GM12801 (cell line): Measurements from ENCODE around the gene SORCS2.

ENCODE experiments used
- TF ChIP-seq, protein P1 (sequence below): IDR thresholded peaks from one replicate; pipeline ENCODE4 v1.5.1; 2011; ENCODE audit warnings: control low read depth; ENCODE audit not compliant: insufficient read length; ENCODE audit errors: extremely low read depth

SORCS2 gene

DNA sequence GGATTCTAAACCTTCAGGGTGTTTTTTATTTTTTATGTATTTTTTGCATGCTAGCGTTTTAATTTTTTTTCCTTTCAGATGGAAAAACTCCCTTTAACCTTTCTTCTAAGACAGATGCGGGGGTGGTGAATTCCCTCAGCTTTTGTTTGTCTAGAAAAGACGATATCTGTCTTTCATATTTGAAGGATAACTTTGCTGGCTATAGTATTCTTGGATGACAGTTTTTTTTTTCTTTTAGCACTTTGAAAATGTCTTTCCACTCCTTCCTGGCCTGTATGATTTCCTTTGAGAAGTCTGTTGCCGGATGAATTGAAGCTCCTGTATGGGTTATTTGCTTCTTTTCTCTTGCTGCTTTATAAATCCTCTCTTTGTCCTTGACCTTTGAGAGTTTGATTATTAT lies 215.8 kb downstream of the SORCS2 start:
- TF ChIP-seq, protein P1, sequence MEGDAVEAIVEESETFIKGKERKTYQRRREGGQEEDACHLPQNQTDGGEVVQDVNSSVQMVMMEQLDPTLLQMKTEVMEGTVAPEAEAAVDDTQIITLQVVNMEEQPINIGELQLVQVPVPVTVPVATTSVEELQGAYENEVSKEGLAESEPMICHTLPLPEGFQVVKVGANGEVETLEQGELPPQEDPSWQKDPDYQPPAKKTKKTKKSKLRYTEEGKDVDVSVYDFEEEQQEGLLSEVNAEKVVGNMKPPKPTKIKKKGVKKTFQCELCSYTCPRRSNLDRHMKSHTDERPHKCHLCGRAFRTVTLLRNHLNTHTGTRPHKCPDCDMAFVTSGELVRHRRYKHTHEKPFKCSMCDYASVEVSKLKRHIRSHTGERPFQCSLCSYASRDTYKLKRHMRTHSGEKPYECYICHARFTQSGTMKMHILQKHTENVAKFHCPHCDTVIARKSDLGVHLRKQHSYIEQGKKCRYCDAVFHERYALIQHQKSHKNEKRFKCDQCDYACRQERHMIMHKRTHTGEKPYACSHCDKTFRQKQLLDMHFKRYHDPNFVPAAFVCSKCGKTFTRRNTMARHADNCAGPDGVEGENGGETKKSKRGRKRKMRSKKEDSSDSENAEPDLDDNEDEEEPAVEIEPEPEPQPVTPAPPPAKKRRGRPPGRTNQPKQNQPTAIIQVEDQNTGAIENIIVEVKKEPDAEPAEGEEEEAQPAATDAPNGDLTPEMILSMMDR: no peak

DNA sequence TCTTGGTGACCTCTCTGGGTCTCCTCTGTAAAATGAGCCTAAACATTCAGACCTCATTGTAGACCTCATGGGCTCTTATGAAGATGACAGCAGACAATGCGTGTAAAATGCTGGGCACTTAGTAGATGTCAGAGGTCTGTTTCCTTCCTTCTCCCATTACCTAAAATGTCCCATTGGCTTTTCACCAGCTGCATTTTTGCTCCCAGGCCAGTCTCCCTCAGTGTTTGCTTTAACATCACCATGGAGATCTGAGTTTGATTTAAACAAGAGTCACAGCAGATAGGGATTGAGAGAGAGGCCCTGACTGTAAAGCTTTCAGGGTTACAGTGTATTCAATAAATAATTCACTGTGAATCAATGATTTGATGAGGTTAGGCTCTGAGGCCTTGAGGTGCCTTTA lies 218.1 kb downstream of the SORCS2 start:
- TF ChIP-seq, protein P1: no peak

DNA sequence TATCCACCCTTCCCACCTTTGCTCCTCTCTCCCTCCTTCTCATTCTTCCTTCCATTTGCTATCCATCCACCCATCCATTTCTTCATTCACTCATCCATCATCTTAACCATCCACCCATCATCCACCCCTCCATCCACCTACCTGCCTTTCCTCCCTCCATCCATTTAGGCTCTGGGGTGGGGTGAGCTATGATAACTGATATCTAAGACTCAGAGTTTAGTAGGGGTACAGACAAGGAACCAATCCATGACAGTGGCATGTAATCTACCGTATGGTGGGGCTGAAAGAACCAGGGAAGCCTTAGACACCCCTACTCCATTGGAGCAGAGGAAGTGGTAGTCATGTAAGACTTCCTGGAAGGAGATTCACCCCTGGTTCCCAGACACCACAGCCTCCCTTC lies 219.2 kb downstream of the SORCS2 start:
- TF ChIP-seq, protein P1: no peak

DNA sequence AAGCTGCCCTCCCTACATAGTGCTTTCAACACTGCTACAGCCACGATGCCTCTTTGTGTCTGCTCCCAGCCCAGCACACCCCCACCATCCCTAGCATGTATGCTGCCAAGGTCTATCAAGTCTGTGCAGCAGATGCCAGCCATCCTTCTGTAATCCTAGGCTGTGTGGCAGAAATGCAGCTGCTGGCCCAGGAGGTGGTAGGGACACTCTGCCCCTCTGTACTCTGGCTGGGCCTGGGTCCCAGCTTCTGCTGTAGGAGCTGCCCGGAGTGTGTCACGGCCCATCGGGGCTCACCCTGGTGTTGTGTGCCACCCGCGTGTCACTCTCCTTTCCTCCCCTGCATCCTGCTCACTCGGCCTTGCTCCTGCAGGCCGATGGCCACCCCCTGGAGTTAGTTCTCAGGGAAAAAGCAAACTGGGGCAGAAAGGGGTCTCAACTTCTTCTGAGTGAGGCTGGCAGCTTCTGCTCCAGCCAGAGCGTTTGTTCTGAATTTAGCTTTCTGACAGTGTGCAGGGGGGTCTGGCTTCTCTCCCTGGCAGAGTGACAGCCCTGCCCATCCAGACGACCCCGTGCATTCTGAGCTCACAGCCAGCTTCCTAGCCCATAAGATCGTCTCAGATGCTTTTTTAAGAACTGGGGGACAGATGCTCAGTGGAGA lies 219.7 kb downstream of the SORCS2 start:
- TF ChIP-seq, protein P1: no peak

DNA sequence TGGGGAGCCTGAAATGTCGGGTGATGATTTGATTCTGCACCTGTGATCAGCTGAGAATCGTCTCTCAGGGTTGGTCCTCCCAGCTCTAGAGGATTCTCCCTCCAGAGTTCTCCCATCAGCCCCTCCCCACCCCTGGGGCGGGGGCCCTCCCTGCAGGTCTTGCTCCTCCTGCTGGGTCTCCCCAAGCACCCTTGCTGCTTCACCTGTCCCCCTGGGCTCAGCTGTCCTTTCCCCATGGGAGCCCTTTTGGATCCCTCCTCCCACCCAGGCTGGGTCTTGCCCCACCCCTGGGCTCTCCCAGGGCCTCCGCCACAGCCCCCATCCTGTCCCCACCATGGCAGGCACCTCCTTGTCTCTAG lies 220.2 kb downstream of the SORCS2 start:
- TF ChIP-seq, protein P1: no peak

DNA sequence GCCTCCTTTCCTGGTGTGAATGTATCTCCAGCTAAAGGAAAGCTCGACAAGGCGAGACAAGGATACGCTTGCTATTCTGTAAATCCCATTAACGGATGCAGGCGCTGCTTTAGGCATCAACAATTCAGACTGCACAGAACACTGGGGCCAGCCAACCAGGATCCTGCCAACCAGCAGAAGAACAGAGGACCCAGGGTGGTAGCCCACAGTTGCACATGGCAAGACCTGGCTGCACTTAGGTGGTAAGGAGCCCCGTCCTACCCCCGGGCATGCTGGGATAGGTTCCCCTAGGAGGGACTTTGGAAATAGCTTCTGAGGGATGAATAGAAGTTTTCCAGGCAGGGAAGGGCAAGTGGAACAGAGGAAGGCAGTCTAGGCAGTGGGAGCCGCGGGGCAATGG lies 221.7 kb downstream of the SORCS2 start:
- TF ChIP-seq, protein P1: no peak

DNA sequence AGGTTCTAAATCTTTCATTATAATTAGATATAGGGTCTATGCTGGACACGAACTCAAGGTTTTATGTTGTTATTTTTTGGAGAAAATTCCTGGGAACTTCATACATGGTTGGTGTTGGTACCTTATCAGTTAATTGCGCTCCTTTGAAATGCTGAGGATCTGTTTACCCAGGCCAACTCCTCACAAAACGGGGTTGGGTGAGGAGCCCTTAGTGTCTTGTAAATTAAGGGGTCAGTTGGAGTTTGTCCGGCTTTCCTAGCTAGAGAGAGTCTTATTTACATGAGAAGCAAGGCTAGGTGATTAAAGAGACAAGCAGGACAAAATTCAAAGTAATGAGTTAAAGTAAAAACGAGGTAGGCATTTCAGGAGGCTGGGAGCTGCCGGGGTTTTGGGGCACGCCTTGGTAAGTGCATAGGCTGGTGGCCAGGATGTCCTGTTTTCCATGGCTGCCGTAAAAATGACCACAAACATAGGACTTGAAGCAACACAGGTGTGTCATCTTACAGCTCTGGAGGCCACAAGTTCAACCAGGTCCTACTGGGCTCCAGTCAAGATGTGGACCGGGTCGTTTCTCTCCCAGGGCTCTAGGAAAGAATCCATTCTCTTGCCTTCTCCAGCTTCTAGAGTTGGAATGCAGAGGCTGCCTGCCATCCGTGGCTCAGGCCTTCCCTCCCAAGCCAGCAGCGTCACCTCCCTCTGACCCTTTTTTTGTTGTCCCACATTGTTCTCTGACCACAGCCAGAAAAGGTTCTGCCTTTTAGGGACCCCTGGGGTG lies 222.6 kb downstream of the SORCS2 start:
- TF ChIP-seq, protein P1: no peak
